ENCODE data around the gene SIRT5.

DNA sequence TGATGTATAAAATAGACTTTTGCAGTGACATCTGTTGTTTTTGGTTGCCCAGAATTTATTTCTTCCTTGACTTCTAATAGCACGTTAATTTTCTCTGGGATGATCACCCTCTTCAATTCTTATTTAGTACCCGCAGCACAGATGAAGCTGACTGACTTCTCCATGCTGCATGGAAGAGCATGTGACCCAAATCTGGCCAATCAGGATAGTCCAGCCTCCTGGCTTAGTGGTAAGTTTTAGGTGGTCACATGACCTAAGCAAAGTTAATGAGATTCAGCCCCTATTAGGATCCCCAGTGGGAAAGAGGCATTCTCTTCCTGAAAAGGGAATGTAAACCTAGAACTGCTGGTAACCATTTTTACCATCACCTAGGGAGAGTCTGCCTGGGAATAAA is 13.8 kb upstream of the SIRT5 start:
- TF ChIP-seq GATA2 (IDR thresholded peaks at IDR 0.05; ENCODE audit: low read depth, low read length) = no peak
- TF ChIP-seq GATA3 (IDR thresholded peaks at IDR 0.05; ENCODE audit: low read depth, low read length) = no peak

Data from SH-SY5Y (cell line).